ENCODE results near the gene TTLL1. TPM values are rescaled to one million over a fixed set of nuclear protein-coding genes. Genes with fewer than 3 reads are reported as not detected.

The TTLL1 gene
- total RNA-seq, 1 experiment from 2014 or later: 5.5 TPM

DNA sequence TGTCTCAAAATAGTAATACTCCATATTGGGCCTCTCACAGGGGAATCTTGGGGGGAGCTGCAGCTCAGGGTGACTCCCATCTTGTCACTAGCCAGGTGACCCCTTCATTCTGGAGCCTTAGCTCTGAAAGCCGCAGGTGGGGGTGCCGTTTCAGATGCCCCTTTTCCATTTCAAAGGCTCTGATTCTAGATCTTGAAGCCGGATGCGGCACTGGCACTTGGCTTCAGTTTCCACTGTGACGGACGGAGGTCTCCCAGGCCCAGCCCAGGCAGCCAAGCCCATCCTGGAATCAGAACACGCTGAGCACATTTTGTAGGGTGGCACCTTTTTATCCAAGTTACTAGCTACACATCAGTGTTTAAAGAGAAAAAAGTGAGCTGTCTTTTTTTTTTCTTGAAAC is 27.7 kb upstream of the TTLL1 start (continued):
- TF ChIP-seq, protein P1, sequence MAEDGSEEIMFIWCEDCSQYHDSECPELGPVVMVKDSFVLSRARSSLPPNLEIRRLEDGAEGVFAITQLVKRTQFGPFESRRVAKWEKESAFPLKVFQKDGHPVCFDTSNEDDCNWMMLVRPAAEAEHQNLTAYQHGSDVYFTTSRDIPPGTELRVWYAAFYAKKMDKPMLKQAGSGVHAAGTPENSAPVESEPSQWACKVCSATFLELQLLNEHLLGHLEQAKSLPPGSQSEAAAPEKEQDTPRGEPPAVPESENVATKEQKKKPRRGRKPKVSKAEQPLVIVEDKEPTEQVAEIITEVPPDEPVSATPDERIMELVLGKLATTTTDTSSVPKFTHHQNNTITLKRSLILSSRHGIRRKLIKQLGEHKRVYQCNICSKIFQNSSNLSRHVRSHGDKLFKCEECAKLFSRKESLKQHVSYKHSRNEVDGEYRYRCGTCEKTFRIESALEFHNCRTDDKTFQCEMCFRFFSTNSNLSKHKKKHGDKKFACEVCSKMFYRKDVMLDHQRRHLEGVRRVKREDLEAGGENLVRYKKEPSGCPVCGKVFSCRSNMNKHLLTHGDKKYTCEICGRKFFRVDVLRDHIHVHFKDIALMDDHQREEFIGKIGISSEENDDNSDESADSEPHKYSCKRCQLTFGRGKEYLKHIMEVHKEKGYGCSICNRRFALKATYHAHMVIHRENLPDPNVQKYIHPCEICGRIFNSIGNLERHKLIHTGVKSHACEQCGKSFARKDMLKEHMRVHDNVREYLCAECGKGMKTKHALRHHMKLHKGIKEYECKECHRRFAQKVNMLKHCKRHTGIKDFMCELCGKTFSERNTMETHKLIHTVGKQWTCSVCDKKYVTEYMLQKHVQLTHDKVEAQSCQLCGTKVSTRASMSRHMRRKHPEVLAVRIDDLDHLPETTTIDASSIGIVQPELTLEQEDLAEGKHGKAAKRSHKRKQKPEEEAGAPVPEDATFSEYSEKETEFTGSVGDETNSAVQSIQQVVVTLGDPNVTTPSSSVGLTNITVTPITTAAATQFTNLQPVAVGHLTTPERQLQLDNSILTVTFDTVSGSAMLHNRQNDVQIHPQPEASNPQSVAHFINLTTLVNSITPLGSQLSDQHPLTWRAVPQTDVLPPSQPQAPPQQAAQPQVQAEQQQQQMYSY (CRISPR knock-in tag; IDR thresholded peaks at IDR 0.05): no peak
- TF ChIP-seq MXD4 (CRISPR knock-in tag; IDR thresholded peaks at IDR 0.05; ENCODE audit: borderline replicate concordance): no peak
- no peak for TF ChIP-seq IRF2 (CRISPR knock-in tag; IDR thresholded peaks at IDR 0.05; ENCODE audit: borderline replicate concordance, low read depth)
- no peak for TF ChIP-seq TEAD1 (CRISPR knock-in tag; IDR thresholded peaks at IDR 0.05)
- TF ChIP-seq, protein P2, sequence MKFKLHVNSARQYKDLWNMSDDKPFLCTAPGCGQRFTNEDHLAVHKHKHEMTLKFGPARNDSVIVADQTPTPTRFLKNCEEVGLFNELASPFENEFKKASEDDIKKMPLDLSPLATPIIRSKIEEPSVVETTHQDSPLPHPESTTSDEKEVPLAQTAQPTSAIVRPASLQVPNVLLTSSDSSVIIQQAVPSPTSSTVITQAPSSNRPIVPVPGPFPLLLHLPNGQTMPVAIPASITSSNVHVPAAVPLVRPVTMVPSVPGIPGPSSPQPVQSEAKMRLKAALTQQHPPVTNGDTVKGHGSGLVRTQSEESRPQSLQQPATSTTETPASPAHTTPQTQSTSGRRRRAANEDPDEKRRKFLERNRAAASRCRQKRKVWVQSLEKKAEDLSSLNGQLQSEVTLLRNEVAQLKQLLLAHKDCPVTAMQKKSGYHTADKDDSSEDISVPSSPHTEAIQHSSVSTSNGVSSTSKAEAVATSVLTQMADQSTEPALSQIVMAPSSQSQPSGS (CRISPR knock-in tag; IDR thresholded peaks at IDR 0.05; ENCODE audit: borderline replicate concordance, low read depth): no peak
- TF ChIP-seq NFYB (CRISPR knock-in tag; conservative IDR thresholded peaks at IDR 0.05; ENCODE audit: low read depth): no peak
- TF ChIP-seq, protein P3, sequence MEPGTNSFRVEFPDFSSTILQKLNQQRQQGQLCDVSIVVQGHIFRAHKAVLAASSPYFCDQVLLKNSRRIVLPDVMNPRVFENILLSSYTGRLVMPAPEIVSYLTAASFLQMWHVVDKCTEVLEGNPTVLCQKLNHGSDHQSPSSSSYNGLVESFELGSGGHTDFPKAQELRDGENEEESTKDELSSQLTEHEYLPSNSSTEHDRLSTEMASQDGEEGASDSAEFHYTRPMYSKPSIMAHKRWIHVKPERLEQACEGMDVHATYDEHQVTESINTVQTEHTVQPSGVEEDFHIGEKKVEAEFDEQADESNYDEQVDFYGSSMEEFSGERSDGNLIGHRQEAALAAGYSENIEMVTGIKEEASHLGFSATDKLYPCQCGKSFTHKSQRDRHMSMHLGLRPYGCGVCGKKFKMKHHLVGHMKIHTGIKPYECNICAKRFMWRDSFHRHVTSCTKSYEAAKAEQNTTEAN (CRISPR knock-in tag; IDR thresholded peaks at IDR 0.05): no peak
- TF ChIP-seq RORB (CRISPR knock-in tag; IDR thresholded peaks at IDR 0.05): no peak

DNA sequence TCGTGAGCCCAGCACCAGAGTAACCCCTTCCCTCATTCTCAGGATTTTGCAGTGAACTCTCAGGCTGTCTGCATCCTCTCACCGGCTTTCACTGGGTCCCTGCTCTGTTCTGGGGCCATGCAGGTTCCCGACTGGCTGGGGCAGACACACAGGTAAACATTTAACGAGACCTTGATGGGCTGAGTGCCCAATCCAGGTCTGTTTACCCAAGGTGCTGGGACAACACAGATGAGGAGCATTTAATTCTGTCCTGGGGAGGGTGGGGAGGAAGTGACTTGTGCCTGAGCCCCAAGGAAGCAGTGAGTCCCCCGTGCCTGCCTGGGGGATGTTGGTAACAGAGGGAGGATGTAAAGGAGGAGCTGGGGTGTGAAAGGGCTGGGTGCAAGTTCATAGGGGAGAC is 25.8 kb upstream of the TTLL1 start:
- Mint-ChIP-seq H3K4me1 (peaks cover 12% of the 10 kb centered on the region), H3K36me3 (no peaks in the 10 kb centered on the region), H3K4me3 (no peak overlapping the region), H3K9me3 (no peaks in the 10 kb centered on the region), H3K27me3 (ENCODE audit: low read depth) (peaks cover 44% of the 10 kb centered on the region), H3K27ac (no peak overlapping the region)
- DNase-seq (ENCODE audit: low spot score) (no peak), ATAC-seq (no peak)
- CTCF ChIA-PET: interaction anchor here (0.5 kb wide), 1 partner anchor 19 kb away, joined by 6 read pairs; no protein-coding TSS in a partner anchor
- POLR2A ChIA-PET: no interaction called here
- TF ChIP-seq GRHL2 (CRISPR knock-in tag; IDR thresholded peaks at IDR 0.05; ENCODE audit: insufficient replicate concordance, severe bottlenecking) (no peak), SOX15 (CRISPR knock-in tag; IDR thresholded peaks at IDR 0.05) (no peak), FOXK1 (CRISPR knock-in tag; IDR thresholded peaks at IDR 0.05) (no peak), NFATC4 (CRISPR knock-in tag; IDR thresholded peaks at IDR 0.05) (no peak), PRRX2 (CRISPR knock-in tag; IDR thresholded peaks at IDR 0.05) (no peak), NFYB (CRISPR knock-in tag; conservative IDR thresholded peaks at IDR 0.05; ENCODE audit: low read depth) (no peak), SP1 (CRISPR knock-in tag; conservative IDR thresholded peaks at IDR 0.05) (no peak), NFE2L1 (CRISPR knock-in tag; IDR thresholded peaks at IDR 0.05) (no peak), FOXJ3 (CRISPR knock-in tag; IDR thresholded peaks at IDR 0.05; ENCODE audit: borderline replicate concordance) (no peak), MXD4 (CRISPR knock-in tag; IDR thresholded peaks at IDR 0.05; ENCODE audit: borderline replicate concordance) (no peak), ZNF121 (CRISPR knock-in tag; IDR thresholded peaks at IDR 0.05) (no peak)
- TF ChIP-seq, protein P4, sequence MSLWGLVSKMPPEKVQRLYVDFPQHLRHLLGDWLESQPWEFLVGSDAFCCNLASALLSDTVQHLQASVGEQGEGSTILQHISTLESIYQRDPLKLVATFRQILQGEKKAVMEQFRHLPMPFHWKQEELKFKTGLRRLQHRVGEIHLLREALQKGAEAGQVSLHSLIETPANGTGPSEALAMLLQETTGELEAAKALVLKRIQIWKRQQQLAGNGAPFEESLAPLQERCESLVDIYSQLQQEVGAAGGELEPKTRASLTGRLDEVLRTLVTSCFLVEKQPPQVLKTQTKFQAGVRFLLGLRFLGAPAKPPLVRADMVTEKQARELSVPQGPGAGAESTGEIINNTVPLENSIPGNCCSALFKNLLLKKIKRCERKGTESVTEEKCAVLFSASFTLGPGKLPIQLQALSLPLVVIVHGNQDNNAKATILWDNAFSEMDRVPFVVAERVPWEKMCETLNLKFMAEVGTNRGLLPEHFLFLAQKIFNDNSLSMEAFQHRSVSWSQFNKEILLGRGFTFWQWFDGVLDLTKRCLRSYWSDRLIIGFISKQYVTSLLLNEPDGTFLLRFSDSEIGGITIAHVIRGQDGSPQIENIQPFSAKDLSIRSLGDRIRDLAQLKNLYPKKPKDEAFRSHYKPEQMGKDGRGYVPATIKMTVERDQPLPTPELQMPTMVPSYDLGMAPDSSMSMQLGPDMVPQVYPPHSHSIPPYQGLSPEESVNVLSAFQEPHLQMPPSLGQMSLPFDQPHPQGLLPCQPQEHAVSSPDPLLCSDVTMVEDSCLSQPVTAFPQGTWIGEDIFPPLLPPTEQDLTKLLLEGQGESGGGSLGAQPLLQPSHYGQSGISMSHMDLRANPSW (CRISPR knock-in tag; conservative IDR thresholded peaks at IDR 0.05; ENCODE audit: low read depth): no peak
- TF ChIP-seq, protein P5, sequence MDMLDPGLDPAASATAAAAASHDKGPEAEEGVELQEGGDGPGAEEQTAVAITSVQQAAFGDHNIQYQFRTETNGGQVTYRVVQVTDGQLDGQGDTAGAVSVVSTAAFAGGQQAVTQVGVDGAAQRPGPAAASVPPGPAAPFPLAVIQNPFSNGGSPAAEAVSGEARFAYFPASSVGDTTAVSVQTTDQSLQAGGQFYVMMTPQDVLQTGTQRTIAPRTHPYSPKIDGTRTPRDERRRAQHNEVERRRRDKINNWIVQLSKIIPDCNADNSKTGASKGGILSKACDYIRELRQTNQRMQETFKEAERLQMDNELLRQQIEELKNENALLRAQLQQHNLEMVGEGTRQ (CRISPR knock-in tag; IDR thresholded peaks at IDR 0.05): no peak
- TF ChIP-seq, protein P1 (CRISPR knock-in tag; IDR thresholded peaks at IDR 0.05): no peak
- TF ChIP-seq, protein P2 (CRISPR knock-in tag; IDR thresholded peaks at IDR 0.05; ENCODE audit: borderline replicate concordance, low read depth): no peak
- TF ChIP-seq, protein P6, sequence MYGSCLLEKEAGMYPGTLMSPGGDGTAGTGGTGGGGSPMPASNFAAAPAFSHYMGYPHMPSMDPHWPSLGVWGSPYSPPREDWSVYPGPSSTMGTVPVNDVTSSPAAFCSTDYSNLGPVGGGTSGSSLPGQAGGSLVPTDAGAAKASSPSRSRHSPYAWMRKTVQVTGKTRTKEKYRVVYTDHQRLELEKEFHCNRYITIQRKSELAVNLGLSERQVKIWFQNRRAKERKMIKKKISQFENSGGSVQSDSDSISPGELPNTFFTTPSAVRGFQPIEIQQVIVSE (CRISPR knock-in tag; IDR thresholded peaks at IDR 0.05; ENCODE audit: borderline replicate concordance): no peak
